IMR-90 (cell line): ENCODE results near the gene PRKACA.

Experiments
- POLR2A ChIP-seq: IDR thresholded peaks from 2 replicates; pipeline ENCODE4 v1.6.1; 2012; ENCODE audit warnings: mild to moderate bottlenecking, low read depth, low read length
- TF ChIP-seq, protein P1 (sequence below): conservative IDR thresholded peaks from 2 replicates; pipeline ENCODE4 v1.5.1; 2012; ENCODE audit warnings: mild to moderate bottlenecking, low read depth, low read length, improper control_type of control experiment

DNA sequence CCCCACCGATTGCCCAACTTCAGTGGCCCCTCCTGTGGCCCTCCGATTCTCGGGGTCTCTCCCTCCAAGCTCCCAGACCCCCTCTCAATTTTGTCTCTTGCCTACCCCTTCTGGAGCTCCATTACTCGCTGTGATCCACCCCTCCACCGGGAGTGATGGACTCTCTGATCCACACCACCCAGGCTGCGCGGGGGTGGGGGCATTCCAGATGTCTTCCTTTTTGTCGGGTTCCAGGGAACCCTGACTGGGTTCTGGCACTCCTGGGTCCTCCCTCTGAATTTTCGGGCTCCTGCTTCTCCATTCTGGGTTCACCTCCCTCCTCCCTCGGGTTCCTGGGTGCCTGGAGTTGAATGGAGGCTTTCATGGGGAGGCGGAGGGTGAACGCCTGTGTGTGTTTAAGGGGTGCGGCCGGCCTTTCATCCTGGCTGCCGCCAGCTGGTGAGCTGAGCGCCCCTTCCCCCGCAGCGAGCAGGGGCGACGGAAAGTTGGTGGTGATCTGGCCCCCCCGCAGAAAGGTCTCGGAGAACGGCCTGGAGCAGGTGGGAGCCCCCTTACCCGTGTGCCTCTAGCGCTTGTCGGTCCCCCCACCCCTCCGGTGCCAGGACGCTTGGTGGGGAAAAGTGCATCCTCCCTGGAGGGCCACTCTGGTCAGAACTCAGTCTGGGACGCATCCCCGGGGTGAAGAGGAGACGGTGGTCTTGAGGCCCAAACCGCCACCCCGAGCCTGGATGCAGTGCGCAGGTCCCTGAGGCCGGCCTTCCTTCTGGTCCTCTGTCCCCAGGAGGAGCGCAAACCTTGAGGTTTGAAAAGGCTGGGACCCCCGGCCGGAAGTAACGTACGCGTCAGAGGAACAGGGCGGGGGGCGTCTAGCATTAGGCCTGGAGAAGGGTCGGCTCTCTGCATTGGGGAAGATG, 43.4 kb downstream of the PRKACA start:
- TF ChIP-seq, protein P1, sequence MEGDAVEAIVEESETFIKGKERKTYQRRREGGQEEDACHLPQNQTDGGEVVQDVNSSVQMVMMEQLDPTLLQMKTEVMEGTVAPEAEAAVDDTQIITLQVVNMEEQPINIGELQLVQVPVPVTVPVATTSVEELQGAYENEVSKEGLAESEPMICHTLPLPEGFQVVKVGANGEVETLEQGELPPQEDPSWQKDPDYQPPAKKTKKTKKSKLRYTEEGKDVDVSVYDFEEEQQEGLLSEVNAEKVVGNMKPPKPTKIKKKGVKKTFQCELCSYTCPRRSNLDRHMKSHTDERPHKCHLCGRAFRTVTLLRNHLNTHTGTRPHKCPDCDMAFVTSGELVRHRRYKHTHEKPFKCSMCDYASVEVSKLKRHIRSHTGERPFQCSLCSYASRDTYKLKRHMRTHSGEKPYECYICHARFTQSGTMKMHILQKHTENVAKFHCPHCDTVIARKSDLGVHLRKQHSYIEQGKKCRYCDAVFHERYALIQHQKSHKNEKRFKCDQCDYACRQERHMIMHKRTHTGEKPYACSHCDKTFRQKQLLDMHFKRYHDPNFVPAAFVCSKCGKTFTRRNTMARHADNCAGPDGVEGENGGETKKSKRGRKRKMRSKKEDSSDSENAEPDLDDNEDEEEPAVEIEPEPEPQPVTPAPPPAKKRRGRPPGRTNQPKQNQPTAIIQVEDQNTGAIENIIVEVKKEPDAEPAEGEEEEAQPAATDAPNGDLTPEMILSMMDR: no peak
- no peak for TF ChIP-seq POLR2A
